Lung (tissue), 12 donors: ENCODE measurements around the gene NME4. TPM values are rescaled to one million over a fixed set of nuclear protein-coding genes. Genes with fewer than 3 reads are reported as not detected.

Experiments
- ATAC-seq: fragments of 200-7000 bp; cut with Tn5 transposase; one replicate; pipeline ENCODE4 v1.9.1; 2020; ENCODE audit warnings: moderate number of reproducible peaks; ENCODE audit not compliant: insufficient read depth, low FRiP score
- DNase-seq, 3 donors: peaks; one replicate each; pipeline ENCODE4 v3.0.0-alpha.2; 2013 to 2017
- H3K27ac ChIP-seq, 2 donors: one replicate each; pipeline ENCODE4 v1.5.1; 2013; ENCODE audit warnings: mild to moderate bottlenecking in 2 of 2, moderate library complexity in 2 of 2, control low read depth in 1 of 2, inconsistent platforms in 1 of 2, low read depth in 1 of 2, low read length in 1 of 2
- H3K27me3 ChIP-seq, 3 donors: one replicate each; pipeline ENCODE4 v1.5.1; 2013; ENCODE audit warnings: low read length in 2 of 3; ENCODE audit not compliant: control insufficient read depth in 3 of 3, insufficient read depth in 3 of 3
- H3K36me3 ChIP-seq, 4 donors: one replicate each; pipeline ENCODE4 v1.5.1; 2013; ENCODE audit warnings: low read length in 4 of 4, mild to moderate bottlenecking in 1 of 4, moderate library complexity in 1 of 4; ENCODE audit not compliant: control insufficient read depth in 4 of 4, insufficient read depth in 4 of 4
- H3K4me1 ChIP-seq, 5 donors: one replicate each; pipeline ENCODE4 v1.5.1; 2013; ENCODE audit warnings: low read length in 5 of 5, mild to moderate bottlenecking in 2 of 5, moderate library complexity in 1 of 5; ENCODE audit not compliant: control insufficient read depth in 5 of 5, insufficient read depth in 5 of 5
- H3K4me3 ChIP-seq: one replicate; pipeline ENCODE4 v1.5.1; 2013; ENCODE audit warnings: mild to moderate bottlenecking, control low read depth, moderate library complexity
- H3K9ac ChIP-seq, 2 donors: one replicate each; pipeline ENCODE4 v1.5.1; 2013; ENCODE audit warnings: low read length in 2 of 2, control low read depth in 1 of 2; ENCODE audit not compliant: insufficient read depth in 1 of 2
- H3K9me3 ChIP-seq, 4 donors: one replicate each; pipeline ENCODE4 v1.5.1; 2013; ENCODE audit warnings: low read length in 3 of 4, mild to moderate bottlenecking in 1 of 4, moderate library complexity in 1 of 4; ENCODE audit not compliant: control insufficient read depth in 4 of 4, insufficient read depth in 3 of 4
- WGBS, 2 donors: extraction: QIAGEN DNeasy Blood & Tissue Kit; methylation state at CpG; one replicate each; pipeline ENCODE4 v1.1.7; 2013; 5-methylcytosine and 5-hydroxymethylcytosine counted together
- polyA plus RNA-seq, 2 donors: library from polyadenylated mRNA; stranded (reverse); fragments of 200-250 nt; gene quantifications; one replicate each; pipeline ENCODE4 v1.2.1, GENCODE V29; 2013
- total RNA-seq, 2 donors: library from RNA; depleted of rRNA in 1 of 2; stranded (reverse); fragments of >200 nt in 1 of 2; gene quantifications; one replicate each; pipeline ENCODE4 v1.2.1, GENCODE V29; 2014 to 2021
- TF ChIP-seq, protein P1 (sequence below): IDR thresholded peaks from 2 replicates; pipeline ENCODE4 v1.5.1; 2012; ENCODE audit warnings: mild to moderate bottlenecking; ENCODE audit errors: control extremely low read depth, extremely low read depth
- donor health status: control.
- donor health status: control.
- donor health status: Bipolar disorder and iron deficiency.
- donor health status: healthy.
- donor health status: DM: yes; HTN: yes; CAD: no.

The NME4 gene
- total and polyA plus RNA-seq, 4 donors, result 18.0 to 68.7 (median 65.8) TPM

- Histone ChIP-seq H3K4me3 (peak within 1 kb of the TSS; percentile 64), H3K4me1 (peaks cover 0 to 7% (median 0%) of the 10 kb centered on the region in 5 donors), H3K27ac (peak within 1 kb of the TSS in 1 of 2 donors; percentile 49), H3K36me3 (peaks cover 0 to 11% (median 0%) of the 10 kb centered on the region in 4 donors), H3K9me3 (no peaks in the 10 kb centered on the region), H3K27me3 (no peaks in the 10 kb centered on the region), H3K9ac (peak within 1 kb of the TSS in 1 of 2 donors; percentile 42)
- DNase-seq, result peak; percentile 97 to 99 (median 97)
- peak; percentile 95 for ATAC-seq
- 2 to 3% methylated on average over 89 to 113 of the region's 113 CpGs for WGBS, 2 donors
- TF ChIP-seq, protein P1, sequence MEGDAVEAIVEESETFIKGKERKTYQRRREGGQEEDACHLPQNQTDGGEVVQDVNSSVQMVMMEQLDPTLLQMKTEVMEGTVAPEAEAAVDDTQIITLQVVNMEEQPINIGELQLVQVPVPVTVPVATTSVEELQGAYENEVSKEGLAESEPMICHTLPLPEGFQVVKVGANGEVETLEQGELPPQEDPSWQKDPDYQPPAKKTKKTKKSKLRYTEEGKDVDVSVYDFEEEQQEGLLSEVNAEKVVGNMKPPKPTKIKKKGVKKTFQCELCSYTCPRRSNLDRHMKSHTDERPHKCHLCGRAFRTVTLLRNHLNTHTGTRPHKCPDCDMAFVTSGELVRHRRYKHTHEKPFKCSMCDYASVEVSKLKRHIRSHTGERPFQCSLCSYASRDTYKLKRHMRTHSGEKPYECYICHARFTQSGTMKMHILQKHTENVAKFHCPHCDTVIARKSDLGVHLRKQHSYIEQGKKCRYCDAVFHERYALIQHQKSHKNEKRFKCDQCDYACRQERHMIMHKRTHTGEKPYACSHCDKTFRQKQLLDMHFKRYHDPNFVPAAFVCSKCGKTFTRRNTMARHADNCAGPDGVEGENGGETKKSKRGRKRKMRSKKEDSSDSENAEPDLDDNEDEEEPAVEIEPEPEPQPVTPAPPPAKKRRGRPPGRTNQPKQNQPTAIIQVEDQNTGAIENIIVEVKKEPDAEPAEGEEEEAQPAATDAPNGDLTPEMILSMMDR, result peak; percentile 34
Observed at GRCh38 chr16:352547-353403, 44.2 kb upstream of the NME4 start, which contains the start of gene AXIN1. Gene AXIN1, minus strand, starts transcription at chr16:352723. Its CDS starts 5,698 bp downstream, at chr16:347025.

DNA sequence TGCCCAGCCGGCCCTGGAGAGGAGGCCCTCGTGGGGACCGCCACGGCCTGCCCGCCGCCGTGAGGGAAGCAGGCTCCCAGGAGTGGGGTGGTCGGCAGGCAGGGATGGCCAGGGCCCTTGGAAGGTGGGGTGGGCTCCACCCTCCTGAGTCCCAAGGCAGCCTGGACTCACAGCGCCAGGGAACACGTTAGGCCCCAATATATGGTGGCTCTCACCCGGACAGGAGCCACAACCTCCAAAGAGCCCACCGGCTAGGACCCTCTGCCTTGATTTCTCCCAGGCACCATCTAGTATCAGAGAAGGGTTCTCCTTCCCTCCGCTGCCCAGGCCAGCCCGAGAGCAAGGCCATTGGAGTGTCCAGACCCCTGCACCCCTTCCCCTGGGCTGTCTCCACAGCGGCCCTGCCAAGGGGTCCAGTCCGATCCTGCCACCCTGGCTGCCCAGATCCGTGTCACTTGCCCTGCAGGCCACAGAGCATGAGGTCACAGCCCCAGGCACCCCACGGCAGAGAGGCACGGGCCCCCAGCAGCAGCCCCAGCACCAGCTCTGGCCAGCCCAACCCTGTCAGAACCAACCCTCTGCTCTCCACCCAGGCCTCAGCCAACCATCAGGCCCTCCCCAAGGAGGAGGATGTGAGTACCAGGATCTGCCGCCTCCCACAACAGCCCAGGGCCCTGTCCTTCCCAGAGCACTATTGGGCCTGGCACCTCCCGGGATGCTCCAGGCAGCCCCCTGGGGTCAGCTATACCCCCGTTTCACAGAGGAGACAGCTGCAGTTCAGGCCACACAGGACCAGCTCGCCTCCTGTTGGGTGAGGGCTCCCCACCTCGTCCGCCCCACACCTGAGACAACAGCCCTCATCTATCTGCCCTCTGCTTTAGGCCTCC is 43.4 kb upstream of the NME4 start:
- ATAC-seq, result no peak
- TF ChIP-seq, protein P1, result no peak
- Histone ChIP-seq H3K4me3 (peak overlapping the region; percentile 4), H3K9ac (no peak overlapping the region), H3K27ac (peak overlapping the region in 1 of 2 donors; percentile 48), H3K36me3 (peaks cover 0 to 8% (median 0%) of the 10 kb centered on the region in 4 donors), H3K9me3 (no peaks in the 10 kb centered on the region), H3K4me1 (peaks cover 0 to 7% (median 0%) of the 10 kb centered on the region in 5 donors), H3K27me3 (no peaks in the 10 kb centered on the region)
- 68 to 71% methylated on average over 25 of the region's 25 CpGs for WGBS, 2 donors
- DNase-seq, result no peak

DNA sequence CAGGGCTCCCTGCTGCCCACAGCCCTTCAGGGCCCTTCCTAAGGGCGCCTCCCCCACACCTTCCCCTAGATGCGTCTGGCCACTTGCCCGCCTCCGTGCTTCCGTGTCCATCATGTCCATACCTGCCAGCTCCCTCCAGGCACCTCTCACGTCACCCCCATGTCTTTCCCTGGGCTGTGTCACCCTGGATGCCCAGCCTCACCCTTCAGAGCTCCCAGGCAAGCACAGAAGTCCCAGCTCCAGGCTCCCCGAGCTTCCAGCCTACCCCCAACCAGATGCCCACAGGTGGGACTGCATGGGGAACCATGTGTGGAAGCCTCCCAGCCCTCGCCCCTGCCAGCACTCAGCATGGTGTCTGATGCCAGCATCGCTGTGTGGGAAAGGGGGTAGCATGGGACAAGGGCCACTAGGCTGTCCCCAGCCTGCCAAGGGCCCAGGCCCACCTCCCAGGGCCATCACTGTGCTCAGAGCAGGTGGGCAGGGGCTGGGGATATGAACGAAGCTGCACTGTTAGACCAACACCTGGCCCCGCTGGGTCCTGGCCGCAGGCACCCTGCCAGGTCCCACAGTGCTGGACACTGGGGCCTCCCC is 42.6 kb upstream of the NME4 start:
- Histone ChIP-seq H3K27me3 (no peaks in the 10 kb centered on the region), H3K4me1 (peaks cover 0 to 7% (median 0%) of the 10 kb centered on the region in 5 donors), H3K36me3 (peaks cover 0 to 8% (median 0%) of the 10 kb centered on the region in 4 donors), H3K27ac (no peak overlapping the region), H3K9ac (no peak overlapping the region), H3K9me3 (no peaks in the 10 kb centered on the region), H3K4me3 (no peak overlapping the region)
- DNase-seq, result no peak
- 91 to 93% methylated on average over 12 of the region's 12 CpGs for WGBS, 2 donors
- no peak for ATAC-seq
- TF ChIP-seq, protein P1, result no peak
